Immature natural killer cell (primary cell): ENCODE data around the gene FTCD. TPM values are rescaled to one million over a fixed set of nuclear protein-coding genes. Genes with fewer than 3 reads are reported as not detected.
"Not testable (repeated sequence)": the region's sequence is repeated elsewhere in the genome, so short reads cannot be mapped to it uniquely, and the experiment has no call there.

Experiments
- DNase-seq, 3 donors: peaks; one replicate each; pipeline ENCODE4 v3.0.0; 2022; ENCODE audit warnings: mixed read lengths in 1 of 3
- H3K27ac Mint-ChIP-seq, 6 donors: one replicate each; pipeline ENCODE4 v1.8.0; 2020; ENCODE audit warnings: mixed read lengths in 6 of 6, mild to moderate bottlenecking in 5 of 6, inconsistent platforms in 4 of 6, moderate library complexity in 3 of 6
- H3K27me3 Mint-ChIP-seq, 3 donors: one replicate each; pipeline ENCODE4 v1.8.0; 2020 to 2021; ENCODE audit warnings: low read depth in 3 of 3, mild to moderate bottlenecking in 3 of 3, mixed read lengths in 3 of 3, moderate library complexity in 3 of 3, inconsistent platforms in 1 of 3
- H3K36me3 Mint-ChIP-seq, 3 donors: one replicate each; pipeline ENCODE4 v1.8.0; 2020; ENCODE audit warnings: mixed read lengths in 3 of 3, inconsistent platforms in 2 of 3, mild to moderate bottlenecking in 2 of 3
- H3K4me1 Mint-ChIP-seq, 2 donors: one replicate each; pipeline ENCODE4 v1.8.0; 2020; ENCODE audit warnings: inconsistent platforms in 2 of 2, mild to moderate bottlenecking in 2 of 2, mixed read lengths in 2 of 2, moderate library complexity in 1 of 2
- H3K4me3 Mint-ChIP-seq, 5 donors: one replicate each; pipeline ENCODE4 v1.8.0; 2020; ENCODE audit warnings: mild to moderate bottlenecking in 5 of 5, mixed read lengths in 5 of 5, inconsistent platforms in 3 of 5, moderate library complexity in 3 of 5
- H3K9me3 Mint-ChIP-seq, 6 donors: one replicate each; pipeline ENCODE4 v1.8.0; 2020; ENCODE audit warnings: mild to moderate bottlenecking in 6 of 6, mixed read lengths in 6 of 6, inconsistent platforms in 4 of 6, moderate library complexity in 3 of 6
- polyA plus RNA-seq, 3 donors: library from polyadenylated mRNA; unstranded; fragments of 300-500 nt; fragmentation: Illumina TruSeq; gene quantifications; one replicate each; pipeline ENCODE4 v1.2.3, GENCODE V29; 2021

Gene FTCD
- polyA plus RNA-seq = not detected

DNA sequence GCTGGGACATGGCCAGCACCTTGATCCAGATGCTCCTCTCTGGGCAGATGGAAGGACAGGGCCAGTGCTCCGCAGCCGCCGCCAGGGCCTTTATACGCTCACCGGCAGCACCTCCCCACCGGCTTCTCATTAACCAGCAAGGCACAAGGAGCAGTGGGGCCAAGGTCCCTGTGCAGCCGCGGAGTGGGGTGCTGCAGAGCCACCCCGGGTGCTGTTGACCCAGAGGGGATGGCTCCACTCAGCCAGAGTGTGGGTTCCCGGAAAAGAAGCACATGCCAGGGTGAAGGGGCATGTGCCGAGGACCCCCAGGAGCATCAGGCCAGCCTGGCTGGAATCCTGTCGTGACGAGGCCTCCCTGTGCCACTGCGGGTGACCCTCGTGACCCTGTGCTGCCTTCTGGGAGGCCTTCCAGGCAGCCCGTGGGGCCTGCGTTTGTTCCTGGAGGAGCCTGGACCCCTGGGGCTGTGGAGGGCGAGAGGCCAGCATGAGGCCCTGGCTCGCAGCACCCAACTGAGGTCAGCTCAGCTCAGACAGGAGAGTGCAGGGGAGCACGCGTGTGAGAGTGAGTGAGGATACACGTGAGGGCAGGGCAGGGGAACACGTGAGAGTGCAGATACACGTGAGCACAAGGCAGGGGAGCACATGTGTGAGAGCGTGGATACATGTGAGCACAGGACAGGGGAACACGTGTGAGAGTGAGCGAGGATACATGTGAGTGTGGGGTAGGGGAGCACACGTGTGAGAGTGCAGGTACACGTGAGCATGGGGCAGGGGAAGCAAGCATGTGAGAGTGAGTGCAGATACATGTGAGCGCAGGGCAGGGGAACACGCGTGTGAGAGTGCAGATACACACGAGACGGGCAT lies at the start of gene FTCD:
TSS of gene FTCD (minus strand) at position 66 of the 864 bp plus-strand sequence. CDS start at position 10, 56 bp downstream.
- no peak for DNase-seq
- Mint-ChIP-seq H3K27me3 (peaks cover 2 to 21% (median 2%) of the 10 kb centered on the region in 3 donors), H3K9me3 (no peaks in the 10 kb centered on the region), H3K4me1 (no peaks in the 10 kb centered on the region), H3K36me3 (no peaks in the 10 kb centered on the region), H3K4me3 (no peak within 1 kb of the TSS), H3K27ac (no peak within 1 kb of the TSS)

- no peak for DNase-seq
- Mint-ChIP-seq H3K27ac (peak overlapping the region in 1 of 6 donors; percentile 11), H3K4me1 (peaks cover under 1 to 2% of the 10 kb centered on the region in 2 donors), H3K4me3 (no peak overlapping the region), H3K9me3 (no peaks in the 10 kb centered on the region), H3K36me3 (peaks cover 3 to 26% (median 4%) of the 10 kb centered on the region in 3 donors), H3K27me3 (peaks cover 0 to 2% (median 0%) of the 10 kb centered on the region in 3 donors)
Observed at GRCh38 chr21:46205166-46205565, 49.8 kb upstream of the FTCD start.

- Mint-ChIP-seq H3K36me3 (peaks cover 21 to 40% (median 21%) of the 10 kb centered on the region in 3 donors), H3K27me3 (peaks cover 0 to 2% (median 0%) of the 10 kb centered on the region in 3 donors), H3K4me3 (no peak overlapping the region), H3K27ac (peak overlapping the region in 2 of 6 donors; percentile 51 to 56), H3K9me3 (no peaks in the 10 kb centered on the region), H3K4me1 (peaks cover 11 to 20% of the 10 kb centered on the region in 2 donors)
- DNase-seq = no peak
Observed at GRCh38 chr21:46203203-46203600, 47.8 kb upstream of the FTCD start.

DNA sequence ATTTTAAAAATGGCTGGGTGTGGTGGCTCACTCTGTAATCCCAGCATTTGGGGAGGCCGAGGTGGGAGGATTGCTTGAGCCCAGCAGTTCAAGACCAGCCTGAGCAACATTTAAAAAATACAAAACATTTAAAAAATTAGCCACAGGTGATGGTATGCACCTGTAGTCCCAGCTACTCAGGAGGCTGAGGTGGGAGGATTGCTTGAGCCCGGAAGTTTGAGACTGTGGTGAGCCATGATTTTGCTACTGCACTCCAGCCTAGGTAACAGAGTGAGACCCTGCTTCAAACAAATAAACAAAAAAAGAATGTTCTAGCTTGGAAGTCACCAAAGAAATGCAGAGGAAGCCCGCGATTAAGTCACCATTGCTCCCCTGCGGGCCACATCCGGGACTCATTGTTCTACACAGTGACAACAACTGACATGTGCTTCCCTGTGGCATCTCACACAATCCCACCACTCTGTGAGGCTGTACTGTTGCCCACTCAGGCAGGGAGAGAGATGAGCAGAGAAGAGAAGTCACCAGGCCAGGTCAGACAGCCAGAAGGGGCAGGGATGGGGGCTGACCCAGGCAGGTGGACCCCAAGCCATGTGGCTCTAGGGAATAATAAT lies 47.3 kb upstream of the FTCD start:
- Mint-ChIP-seq H3K27me3 (peaks cover 0 to 2% (median 0%) of the 10 kb centered on the region in 3 donors), H3K4me1 (peaks cover 11 to 22% of the 10 kb centered on the region in 2 donors), H3K36me3 (peaks cover 22 to 41% (median 22%) of the 10 kb centered on the region in 3 donors), H3K9me3 (no peaks in the 10 kb centered on the region), H3K4me3 (no peak overlapping the region), H3K27ac (peak overlapping the region in 2 of 6 donors; percentile 51 to 56)
- no peak for DNase-seq

- Mint-ChIP-seq H3K4me1 (peaks cover 11 to 22% of the 10 kb centered on the region in 2 donors), H3K36me3 (peaks cover 22 to 54% (median 25%) of the 10 kb centered on the region in 3 donors), H3K27ac (peak overlapping the region in 2 of 6 donors; percentile 24 to 53)
- H3K27me3 Mint-ChIP-seq, DNase-seq, H3K4me3 Mint-ChIP-seq, H3K9me3 Mint-ChIP-seq: not testable (repeated sequence)
Observed at GRCh38 chr21:46200877-46201803, 45.8 kb upstream of the FTCD start.

- H3K36me3 Mint-ChIP-seq = peaks cover 22 to 50% (median 25%) of the 10 kb centered on the region in 3 donors
- peak overlapping the region; percentile 29 to 82 (median 68) for H3K27ac Mint-ChIP-seq
- H3K4me3 Mint-ChIP-seq = peak overlapping the region in 1 of 5 donors; percentile 57
- peak in 2 of 3 donors; percentile 22 to 30 for DNase-seq
- no peaks in the 10 kb centered on the region for H3K9me3 Mint-ChIP-seq
- H3K27me3 Mint-ChIP-seq = no peaks in the 10 kb centered on the region
- peaks cover 11 to 22% of the 10 kb centered on the region in 2 donors for H3K4me1 Mint-ChIP-seq
Observed at GRCh38 chr21:46199436-46200373, 44.3 kb upstream of the FTCD start.

DNA sequence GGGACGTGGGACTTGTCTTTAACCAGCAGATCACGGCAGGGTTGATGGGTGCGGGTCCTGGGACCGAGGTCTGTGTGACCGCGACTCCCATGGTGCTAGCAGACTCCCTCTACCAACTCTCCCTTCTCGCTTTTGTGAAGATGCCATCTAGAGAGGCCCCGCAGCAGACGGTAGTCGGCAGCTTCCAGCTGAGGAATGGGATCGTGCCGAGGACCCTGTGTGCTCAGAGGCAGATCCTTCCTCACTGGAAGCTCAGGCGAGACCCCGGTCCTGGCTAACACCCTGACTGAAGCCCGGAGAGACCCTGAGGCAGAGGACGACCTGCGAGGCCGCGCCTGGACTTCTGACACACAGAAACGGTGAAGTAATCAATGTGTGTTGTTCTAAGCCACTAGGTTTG lies 41.4 kb upstream of the FTCD start:
- Mint-ChIP-seq H3K27ac (no peak overlapping the region), H3K9me3 (no peaks in the 10 kb centered on the region), H3K27me3 (no peaks in the 10 kb centered on the region), H3K4me1 (peaks cover 9 to 22% of the 10 kb centered on the region in 2 donors), H3K4me3 (no peak overlapping the region), H3K36me3 (peaks cover 26 to 49% (median 30%) of the 10 kb centered on the region in 3 donors)
- no peak for DNase-seq

DNA sequence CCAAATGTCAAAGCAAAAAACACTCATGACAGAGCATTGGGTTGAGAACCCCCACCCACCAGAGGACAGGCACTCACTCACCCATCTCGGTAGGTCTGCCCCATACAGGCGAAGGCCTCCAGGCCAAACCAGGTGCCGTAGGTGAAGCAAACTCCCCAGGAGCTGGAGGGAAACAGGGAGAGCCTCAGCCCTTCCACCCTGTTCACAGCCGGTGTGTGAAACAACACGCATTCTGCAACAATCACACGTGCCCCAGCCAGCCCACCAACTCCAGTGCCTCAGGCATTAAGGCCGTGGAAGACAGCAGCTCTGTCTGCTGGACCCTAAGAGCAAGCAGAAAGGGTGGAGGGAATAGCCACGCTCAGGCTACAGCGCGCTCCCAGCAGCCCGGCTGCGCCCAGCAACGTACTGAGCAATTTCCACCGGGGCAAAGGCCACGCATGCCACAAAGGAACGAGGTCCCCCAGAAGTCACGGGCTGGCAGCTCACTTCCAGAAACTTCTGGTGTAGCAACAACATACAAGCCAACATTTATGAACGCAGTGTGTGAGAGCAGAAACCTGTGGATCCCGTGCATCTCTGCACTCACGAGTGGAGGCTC lies 40.3 kb upstream of the FTCD start:
- no peak for DNase-seq
- no peaks in the 10 kb centered on the region for H3K9me3 Mint-ChIP-seq
- peaks cover 26 to 52% (median 30%) of the 10 kb centered on the region in 3 donors for H3K36me3 Mint-ChIP-seq
- peaks cover 0 to 1% (median 0%) of the 10 kb centered on the region in 3 donors for H3K27me3 Mint-ChIP-seq
- H3K27ac Mint-ChIP-seq = no peak overlapping the region
- no peak overlapping the region for H3K4me3 Mint-ChIP-seq
- H3K4me1 Mint-ChIP-seq = peaks cover 9 to 22% of the 10 kb centered on the region in 2 donors

GRCh38 chr21:46194374-46195334 lies 39.3 kb upstream of the FTCD start:
- H3K36me3 Mint-ChIP-seq = peaks cover 19 to 43% (median 26%) of the 10 kb centered on the region in 3 donors
- H3K9me3 Mint-ChIP-seq = no peaks in the 10 kb centered on the region
- DNase-seq = no peak
- peaks cover 7 to 16% of the 10 kb centered on the region in 2 donors for H3K4me1 Mint-ChIP-seq
- no peak overlapping the region for H3K27ac Mint-ChIP-seq
- H3K27me3 Mint-ChIP-seq = peaks cover 0 to 1% (median 0%) of the 10 kb centered on the region in 3 donors
- H3K4me3 Mint-ChIP-seq = no peak overlapping the region

DNA sequence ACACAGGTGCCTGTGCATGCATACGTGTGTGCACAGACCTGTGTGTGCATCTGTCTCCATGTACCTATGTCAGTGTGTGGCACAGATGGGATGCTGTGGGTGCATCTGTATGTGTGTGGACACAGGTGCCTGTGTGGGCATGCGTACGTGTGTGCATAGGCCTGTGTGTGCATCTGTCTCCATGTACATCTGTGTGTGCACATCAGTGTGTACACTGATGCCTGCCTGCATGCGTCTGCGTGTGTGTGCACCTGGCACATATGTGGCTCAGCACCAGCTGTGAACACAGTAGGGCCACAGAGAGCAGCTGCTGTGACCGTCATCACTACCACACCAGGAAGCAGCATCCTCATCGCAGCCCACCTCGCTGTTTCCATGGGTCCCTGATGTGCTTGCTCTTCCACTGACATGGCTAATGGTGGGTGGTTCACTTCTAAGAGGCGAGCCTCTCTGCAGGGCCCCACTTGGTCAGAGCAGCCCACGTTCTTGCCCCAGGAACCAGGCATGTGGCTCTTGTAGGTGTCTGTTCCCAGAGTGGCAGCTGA lies 38.5 kb upstream of the FTCD start:
- Mint-ChIP-seq H3K36me3 (peaks cover 11 to 36% (median 18%) of the 10 kb centered on the region in 3 donors), H3K4me3 (no peak overlapping the region), H3K4me1 (peaks cover 3 to 8% of the 10 kb centered on the region in 2 donors), H3K9me3 (no peaks in the 10 kb centered on the region), H3K27ac (peak overlapping the region in 1 of 6 donors; percentile 35), H3K27me3 (peaks cover 0 to 1% (median 0%) of the 10 kb centered on the region in 3 donors)
- no peak for DNase-seq
